Smooth muscle cell of the pulmonary artery (primary cell): ENCODE measurements around the gene SLC25A26. TPM values are rescaled to one million over a fixed set of nuclear protein-coding genes. Genes with fewer than 3 reads are reported as not detected.

Experiments
- total RNA-seq: library from RNA; depleted of rRNA; stranded (reverse); fragments of >200 nt; gene quantifications from 2 replicates; pipeline ENCODE4 v1.2.3, GENCODE V29; 2014

SLC25A26 gene
- total RNA-seq: 16.3 TPM in 2 replicates

DNA sequence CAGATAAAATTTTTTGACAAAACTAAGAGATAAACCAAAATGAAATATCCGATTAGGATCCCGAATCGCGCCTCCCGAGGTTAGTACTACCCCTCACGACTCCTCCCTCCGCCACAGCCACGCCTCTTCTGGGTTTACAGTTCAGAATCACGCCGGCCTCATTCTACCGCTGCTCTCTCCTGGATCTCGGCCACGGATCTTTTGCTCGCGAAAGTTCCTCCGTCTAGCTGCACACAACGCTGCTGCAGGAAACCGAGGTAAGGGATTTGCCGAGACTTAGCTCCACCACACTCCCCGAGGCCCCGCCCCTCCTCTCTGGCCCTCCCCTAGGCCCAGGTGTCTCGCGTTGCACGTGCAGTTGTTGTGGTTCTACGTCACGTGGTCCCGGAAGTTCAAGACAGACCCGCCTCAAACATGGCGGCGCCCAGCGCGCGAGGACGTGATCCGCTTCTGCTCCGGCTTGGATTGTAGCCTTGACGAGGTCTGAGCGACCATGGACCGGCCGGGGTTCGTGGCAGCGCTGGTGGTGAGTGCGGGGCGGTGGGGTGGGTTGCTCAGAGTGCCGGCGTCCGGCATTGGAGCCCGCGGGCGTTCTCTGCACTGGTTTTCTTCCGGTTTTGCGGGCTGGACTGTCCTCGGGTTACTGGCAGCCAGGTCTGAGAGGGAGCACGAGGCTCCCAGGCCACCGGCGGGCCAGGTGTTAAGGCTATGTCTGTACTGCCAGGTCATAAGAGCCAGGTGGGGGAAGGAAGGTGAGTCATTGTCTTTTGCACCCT is at the start of gene SLC25A26:
SLC25A26 (plus strand) TSS at position 400 of the 776 bp plus-strand sequence; CDS start at position 494, 94 bp downstream.

Other genes with a start within 250 kb of the SLC25A26 start
- 31.5 and 41.3 TPM in 2 replicates for gene MAGI1, start 182.1 kb upstream of the SLC25A26 start, total RNA-seq